NCI-H345 (cell line): ENCODE results near the gene ADK.
"Not testable (repeated sequence)": the region's sequence is repeated elsewhere in the genome, so short reads cannot be mapped to it uniquely, and the experiment has no call there.

ENCODE experiments used
- DNase-seq: peaks from one replicate; lab custom pipeline; 2025; lab: John Stamatoyannopoulos, UW

Gene ADK

DNA sequence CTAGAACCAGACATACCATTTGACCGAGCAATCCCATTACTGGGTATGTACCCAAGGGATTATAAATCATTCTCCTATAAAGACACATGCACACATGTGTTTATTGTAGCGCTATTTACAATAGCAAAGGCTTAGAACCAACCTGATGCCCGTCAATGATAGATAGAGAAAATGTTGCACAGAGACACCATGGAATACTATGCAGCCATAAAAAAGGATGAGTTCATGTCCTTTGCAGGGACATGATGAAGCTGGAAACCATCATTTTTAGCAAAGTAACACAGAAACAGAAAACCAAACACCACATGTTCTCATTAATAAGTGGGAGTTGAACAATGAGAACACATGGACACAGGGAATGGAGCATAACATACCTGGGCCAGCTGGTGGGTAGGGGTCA lies 202.0 kb downstream of the ADK start:
- not testable (repeated sequence) for DNase-seq

DNA sequence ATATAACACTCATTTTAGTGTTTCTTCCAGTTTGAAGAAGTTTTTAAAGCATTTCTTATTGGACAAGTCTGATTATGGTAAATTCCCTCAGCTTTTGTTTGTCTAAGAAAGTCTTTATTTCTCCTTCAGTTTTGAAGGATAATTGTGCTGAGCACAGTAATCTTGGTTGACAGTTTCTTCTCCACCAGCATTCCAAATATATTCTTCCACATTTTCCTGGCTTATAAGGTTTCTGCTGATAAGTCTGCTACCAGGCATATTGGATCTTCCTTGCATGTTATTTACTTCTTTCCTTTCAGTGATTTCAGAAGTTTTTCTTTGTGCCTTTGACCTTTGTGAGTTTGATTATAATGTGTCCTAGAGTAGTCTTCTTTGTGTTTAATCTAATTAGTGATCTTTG lies 210.7 kb downstream of the ADK start:
- DNase-seq, result no peak

DNA sequence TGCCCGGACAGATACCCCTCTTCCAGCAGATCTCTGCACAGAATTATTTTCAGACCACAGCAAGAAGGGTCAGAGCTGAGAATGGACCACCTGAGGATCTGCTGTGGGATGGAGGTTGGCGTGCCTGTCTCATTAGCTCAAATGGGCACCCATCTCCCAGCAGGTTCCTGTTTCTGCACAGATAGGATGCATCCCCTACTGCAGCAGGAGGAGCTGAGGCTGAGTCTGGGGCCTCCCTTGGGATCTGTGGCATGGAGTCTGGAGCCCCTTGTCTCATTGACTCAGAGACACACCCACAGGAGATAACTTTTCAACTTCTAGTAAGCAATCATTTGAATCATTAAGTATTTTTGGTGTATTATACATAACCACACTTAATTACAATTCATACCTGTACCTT lies 212.7 kb downstream of the ADK start:
- DNase-seq, result no peak

DNA sequence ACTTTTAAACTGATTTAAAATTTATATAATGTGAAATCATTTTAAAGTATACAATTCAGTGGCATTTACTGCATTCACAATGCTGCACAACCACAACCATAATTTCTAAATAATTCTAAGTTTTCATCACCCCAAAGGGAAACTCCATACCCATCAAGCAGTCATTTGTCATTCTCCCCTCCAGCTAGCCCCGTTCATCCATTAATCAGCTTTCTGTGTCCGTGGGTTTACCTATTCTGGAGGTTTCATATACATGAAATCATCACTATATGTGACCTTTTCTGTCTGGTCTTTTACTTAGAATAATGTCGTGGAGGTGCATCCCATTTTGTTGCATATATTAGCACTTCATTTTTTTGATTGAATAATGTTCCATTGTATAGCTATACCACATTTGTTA lies 214.1 kb downstream of the ADK start:
- DNase-seq, result no peak

DNA sequence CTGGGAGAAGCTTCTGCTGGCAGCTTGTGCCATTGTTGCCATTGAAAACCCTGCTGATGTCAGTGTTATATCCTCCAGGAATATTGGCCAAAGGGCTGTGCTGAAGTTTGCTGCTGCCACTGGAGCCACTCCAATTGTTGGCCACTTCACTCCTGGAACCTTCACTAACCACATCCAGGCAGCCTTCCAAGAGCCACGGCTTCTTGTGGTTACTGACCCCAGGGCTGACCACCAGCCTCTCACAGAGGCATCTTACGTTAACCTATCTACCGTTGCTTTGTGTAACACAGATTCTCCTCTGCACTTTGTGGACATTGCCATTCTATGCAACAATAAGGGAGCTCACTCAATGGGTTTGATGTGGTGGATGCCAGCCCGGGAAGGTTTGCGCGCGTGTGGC lies 220.7 kb downstream of the ADK start:
- no peak for DNase-seq

DNA sequence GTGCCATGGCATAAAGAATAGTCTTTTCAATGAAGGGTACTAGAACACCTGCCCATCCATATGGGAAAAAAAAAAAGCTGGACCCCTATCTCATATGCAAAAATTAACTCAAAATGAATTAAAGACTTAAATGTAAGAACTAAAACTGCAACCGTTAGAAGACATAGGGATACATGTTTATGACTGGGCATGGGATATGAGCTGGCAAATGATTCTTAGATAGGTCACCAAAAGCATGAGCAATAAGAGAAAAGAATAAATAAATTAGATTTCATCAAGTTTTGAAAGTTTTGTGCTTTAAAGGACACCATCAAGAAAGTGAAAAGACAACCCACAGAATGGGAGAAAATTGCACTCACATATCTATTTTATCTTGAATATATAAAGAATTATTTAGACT lies 222.0 kb downstream of the ADK start:
- DNase-seq, result no peak

DNA sequence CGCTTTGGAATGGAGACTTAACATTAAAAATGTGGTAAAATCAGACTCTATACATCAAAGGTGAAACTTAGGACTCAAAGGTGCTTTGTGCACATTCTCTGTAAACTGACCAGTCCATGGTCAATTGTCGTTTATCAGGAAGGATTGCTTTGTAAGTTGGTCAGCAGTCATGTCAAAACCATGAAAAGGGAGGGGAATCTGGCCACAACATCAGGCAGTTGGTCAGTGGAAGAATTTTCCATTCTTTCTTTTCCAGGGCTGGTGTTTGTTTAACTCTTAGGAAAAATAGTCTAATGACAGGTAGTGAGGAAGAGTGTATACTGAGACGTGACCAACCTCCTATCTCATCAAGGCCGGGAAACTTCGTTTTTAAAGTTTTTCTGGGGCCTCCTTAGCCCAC lies 226.5 kb downstream of the ADK start:
- no peak for DNase-seq

DNA sequence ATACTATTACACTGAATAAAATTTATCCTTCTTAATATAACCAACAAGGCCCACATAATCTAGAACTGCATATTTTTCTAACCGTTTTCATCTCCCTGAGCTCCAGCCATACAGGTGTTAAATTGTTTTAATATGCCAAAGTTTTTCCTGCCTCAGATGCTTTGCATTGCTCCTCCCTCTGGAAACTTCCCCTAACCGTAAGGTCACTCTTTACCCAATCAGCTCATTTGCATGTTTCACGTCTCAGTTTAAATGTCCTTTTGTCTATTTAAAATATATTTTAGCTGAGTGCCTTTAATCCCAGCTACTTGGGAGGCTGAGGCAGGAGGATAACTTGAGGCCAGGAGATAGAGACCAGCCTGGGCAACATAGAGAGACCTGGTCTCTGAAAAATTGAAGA lies 228.5 kb downstream of the ADK start:
- DNase-seq, result no peak

DNA sequence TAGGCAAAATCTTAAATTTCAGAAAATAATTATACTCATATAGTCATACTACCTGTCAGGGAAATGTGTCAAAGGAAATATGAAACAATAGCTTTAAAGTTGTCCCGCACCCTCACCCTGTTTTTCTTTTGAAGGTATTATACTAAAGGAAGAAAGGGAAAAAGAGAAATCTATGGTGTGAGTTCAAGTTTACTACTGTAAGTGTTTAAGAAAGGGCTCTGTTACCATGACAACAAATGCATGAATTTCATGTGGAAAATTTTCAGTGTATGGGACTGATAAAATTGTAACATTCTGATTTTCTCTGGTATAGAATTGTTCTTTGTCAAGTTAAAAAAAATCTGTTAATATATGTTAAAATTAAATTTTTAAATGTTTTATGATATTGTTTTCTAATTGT lies 229.8 kb downstream of the ADK start:
- DNase-seq, result no peak

DNA sequence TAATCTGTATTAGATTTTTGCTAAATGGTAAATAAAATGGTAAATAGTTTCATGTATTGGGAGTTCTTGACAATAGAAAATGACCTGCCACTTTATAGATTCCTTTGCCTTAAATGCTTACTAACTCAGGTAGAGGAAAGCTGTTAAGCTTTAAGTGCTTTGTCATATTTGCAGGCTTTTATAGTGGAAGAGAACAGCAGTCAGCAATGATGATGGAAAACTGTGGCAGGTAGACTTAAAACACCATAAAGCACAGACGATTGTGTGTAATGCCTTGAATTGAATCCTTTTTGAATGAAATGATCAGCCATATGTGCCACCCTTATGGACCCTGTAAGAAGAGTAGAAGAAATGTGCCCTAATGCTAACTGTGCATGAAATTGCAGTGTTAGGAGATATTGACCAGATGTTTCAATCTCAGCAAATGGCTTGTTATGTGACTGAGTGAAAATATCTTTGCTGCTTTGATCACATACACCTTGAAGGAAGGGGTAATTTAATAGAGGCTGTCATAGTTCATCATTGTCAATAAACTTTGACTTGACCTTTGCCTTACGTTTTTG lies 230.4 kb downstream of the ADK start:
- no peak for DNase-seq

DNA sequence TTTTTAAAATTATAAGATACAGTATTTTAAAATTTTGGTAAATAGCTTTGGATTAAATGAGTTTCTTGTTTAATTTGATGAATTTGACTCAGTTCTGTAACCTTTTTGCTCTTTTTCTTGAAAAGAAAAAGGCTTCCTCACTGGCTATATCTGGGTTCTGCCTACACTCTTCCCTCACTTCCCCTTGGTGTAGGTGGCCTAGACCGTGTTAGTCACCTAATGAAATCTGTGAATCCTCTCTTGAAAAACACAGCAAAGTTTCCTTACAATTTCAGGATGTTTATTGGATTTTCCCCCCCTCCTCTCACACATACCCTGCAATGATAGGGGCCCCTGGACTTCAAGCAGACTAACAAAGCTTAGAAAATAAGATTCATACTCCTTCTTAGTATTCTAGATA lies 231.6 kb downstream of the ADK start:
- no peak for DNase-seq

DNA sequence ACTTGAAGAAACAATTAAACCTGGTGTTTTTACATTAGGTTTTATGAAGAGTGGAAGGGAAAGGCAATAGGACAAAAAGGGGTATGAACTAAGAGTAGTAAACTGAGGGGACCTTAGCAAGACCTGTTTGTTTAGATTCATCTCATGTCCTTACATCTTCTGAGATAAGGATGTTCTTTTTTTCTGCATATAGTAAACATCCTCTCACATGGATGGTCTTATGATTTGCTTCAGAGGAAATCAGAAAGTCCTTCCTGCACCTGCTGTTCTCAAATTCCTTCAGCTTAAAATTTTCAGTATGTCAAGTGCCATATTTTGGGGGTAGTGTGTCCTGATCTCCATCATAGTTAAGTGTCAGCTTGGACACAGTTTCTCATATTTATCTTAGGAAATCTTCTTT lies 232.6 kb downstream of the ADK start:
- no peak for DNase-seq

DNA sequence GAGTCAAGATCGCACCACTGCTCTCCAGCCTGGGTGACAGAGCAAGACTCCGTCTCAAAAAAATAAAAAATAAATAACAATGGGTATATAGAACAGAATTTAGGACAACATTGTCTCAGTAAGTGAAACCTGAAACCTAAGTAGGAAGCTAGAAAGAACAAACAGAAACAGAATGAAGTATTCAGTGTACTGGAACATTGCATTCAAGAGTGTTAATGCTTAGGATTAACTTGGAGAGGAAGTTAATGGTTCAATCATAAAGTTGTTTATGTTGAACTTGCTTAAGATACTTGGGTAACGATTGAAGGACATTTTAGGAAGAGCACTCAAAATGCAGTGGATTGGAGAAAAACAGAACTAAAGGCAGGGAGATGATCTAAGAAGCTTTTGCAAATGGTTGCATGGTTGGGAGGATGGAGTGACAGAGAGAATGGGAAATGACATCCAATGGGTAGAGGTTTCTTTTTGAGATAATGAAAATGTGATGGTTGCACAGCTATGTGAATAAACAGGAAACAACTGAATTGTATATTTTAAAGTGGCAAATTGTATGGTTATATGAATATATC lies 233.7 kb downstream of the ADK start:
- DNase-seq, result peak; percentile 38

DNA sequence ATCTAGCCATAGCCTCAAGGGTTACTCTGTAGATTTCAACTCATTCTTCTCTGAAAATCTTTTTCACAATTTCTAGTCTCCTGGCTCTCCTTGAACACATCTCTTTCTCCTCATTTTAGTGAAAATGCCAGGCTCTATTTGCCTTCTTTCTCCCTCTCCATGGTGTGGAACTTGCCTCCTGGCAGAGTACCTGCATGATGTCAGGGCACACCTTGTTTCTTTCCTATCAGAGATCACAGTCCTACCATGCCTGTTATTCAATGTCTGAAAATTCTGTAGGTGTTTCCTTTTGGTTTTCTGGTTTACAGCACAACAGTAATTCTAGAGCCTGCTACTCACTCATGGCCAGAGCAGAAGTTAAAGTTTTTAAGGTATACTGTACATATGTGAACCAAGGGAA lies 237.8 kb downstream of the ADK start:
- no peak for DNase-seq

DNA sequence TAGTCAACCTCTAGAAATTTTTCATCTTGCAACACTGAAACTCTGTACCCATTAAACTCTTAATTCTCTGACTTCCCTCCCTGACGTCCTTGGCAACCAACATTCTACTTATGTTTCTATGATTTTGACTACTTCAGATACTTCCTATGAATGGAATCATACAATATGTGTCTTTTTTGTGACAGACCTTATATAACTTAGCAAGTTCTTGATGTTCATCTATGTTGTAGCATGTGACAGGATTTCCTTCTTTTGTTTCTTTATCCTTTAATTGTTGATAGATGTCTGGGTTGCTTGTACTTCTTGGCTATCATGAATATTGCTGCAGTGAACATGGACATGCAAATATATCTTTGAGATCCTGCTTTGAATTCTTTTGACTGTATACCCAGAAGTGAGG lies 240.8 kb downstream of the ADK start:
- DNase-seq, result no peak

DNA sequence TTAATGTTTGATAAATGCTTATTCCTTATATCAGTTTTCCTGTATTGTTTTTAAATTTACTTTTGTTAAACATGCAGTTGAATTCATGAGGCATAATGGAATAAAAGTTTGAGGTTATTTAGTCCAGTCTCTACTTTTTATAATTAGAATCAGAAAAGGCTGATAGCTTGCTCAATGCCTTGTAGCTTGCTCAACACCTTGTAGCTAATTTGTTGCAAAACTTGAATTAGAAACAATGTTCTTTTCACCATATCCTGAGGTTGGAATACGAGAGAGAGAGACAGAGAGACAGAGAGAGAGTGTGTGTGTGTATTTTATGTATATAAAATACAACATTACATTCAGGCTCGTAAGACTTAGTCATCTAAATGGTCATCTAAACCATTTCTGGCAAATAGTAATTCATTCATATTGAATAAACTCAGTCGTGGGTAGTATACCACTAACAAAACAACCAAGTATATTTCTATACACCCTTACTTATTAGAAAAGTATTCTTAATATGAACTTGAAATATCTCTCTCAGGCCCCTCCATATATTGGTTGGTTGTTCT lies 243.5 kb downstream of the ADK start:
- no peak for DNase-seq

DNA sequence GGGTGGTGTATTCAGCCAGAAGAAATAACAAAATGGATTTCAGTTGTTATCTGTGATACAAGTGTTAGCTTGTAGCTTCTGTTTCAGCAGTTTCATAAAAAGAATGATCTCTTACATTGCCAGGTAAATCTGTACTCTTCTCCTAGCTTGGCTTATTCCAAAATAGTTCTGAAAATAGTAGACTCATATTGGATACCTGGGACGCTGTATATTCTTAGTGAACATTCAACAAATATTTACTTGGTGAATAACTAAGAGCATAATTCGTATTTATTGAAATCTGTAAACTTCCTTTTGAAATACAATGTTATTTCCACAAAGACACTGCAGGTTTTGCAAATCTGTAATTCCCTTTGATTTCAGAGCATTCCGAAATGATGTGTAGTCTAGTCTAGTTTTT lies 249.2 kb downstream of the ADK start:
- no peak for DNase-seq

DNA sequence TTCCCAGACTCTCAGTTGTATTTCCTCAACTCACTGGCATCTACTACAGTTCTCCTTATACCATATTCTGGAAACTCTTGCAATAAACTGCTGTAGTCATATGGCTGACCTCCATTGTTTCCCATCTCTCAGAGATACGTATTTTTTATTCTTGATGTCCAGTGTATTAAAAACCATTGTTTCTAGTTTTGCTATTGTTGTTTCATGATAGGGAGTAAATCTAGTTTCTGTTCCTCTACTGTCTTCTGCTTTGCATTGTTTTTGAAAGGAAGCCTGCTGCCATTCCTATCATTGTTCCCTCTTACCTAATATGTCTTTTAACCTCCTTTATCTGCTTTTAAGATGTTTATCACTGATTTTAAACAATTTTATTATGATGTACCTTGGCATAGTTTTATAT lies 255.0 kb downstream of the ADK start:
- DNase-seq, result no peak

DNA sequence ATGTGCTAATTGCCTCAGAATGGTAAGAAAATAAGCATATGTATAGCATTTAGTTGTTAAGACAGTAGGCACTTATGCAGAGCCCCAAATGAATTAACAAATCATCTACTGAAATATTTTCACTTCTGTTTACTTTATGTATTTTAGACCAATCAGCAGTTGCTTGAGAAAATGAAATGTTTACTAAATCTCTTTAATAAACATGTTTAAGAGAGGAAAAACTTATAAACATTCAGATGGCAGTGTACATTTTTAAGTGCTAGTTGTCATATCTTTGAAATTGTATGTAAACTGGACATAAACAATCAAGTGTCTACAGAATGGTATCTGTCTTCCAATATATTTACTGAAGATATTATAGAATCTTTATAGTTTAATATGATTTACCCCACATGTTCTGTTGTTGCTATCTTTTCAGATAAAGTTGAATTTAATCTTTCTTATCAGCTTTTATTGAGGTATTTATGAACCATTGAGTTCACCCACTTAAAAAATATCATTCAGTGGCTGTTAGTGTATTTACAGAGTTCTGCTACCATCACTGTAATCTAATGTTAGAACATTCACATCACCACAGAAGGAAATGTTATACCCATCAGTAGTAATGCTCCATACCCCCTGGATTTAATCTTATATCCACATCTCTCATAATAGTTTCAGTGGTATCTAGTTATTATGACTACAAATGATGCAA lies 264.3 kb downstream of the ADK start:
- no peak for DNase-seq

DNA sequence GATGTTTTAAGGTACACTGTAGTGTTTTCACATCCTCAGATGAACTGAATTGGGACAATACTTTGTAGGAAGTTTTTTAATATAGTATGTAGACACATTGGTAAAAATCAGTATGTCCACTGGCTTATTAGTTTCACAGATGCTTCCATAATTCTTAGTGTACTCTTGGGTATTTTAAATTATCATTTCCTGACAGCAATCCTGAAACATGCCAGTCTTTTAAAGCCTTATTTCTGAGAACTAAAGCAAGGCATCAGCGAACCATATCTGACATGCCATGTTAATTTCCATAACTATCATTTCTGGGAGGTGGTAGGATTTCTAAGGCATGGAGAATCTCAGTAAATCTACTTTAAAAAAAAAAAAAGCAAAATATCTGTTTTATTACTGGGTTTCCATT lies 266.4 kb downstream of the ADK start:
- DNase-seq, result no peak

DNA sequence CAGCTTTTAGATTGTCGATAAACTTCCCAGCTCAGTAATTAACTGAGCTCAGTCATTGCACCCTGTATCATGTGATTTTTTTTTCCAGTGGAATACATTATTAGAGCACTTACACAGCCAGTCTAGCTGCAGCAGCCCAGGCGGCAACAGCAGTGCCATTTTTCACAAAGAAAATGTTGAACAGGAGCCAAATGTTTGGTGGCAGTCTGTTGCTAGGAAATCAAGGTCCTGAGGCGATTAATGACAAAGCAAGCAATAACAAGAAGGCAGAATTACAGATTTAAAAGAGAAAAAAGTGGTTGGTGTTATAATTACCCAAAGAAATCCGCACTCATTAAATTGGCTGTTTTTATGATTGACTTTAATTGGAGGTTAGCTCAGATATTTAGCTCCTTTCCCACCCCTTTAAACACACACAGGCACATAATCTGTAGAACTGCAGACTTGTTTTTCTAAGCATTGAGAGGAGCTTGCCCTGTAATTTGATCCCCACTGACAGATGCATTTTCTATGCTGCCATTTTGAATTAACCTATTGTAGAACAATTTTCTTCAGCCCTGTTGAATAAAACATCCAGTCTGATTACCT lies 267.4 kb downstream of the ADK start:
- DNase-seq, result peak; percentile 92

DNA sequence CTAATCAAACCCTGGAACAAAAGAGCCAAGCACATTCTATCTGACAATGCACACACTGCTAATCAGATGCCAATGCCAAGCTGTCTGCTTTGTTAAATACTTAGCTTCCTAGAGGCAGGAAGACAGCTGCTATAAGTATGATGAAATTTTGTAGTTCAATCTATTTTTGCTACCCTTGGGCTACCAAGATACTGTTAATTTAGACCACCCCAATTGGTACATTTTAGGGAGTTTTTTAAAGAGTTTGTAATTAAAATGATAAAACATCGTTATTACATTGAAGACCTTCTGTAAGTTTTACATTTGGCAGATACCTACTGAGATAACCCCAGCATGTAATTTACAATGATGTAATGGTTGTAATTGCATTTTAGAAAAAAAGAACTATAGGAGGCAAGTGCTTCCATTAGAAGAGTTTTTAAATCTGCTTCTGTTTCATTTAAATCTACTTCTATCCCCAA lies 268.5 kb downstream of the ADK start:
- peak; percentile 57 for DNase-seq

DNA sequence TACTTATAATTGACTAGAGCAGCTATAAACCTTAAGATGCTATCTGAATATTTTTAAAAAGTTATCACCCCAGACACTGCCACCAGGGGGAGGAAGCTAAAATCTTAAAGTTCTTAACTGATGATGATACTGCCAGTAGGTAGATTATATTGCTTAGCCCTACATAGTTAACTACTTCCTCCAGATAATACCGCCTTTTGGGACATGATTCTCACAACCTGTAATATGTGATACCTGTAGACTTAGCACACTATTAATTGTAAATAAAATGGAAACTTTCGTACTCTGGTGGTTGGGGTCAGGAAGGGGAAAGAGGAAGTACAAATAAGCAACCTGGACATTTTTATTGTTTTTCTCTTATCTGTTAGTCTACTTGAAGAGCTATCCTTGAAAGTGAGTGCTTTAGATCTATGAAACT lies 268.9 kb downstream of the ADK start:
- DNase-seq, result no peak
